Neuronal stem cell (in vitro differentiated cells): ENCODE measurements around the gene PKIB.

ENCODE experiments used
- DNase-seq: peaks from one replicate; pipeline ENCODE4 v3.0.0-alpha.2; 2013; ENCODE audit warnings: low spot score
- H2AFZ ChIP-seq: one replicate; pipeline ENCODE4 v1.6.1; 2013; ENCODE audit warnings: mild to moderate bottlenecking, low read length, inconsistent platforms
- H2AK5ac ChIP-seq: 2 replicates; pipeline ENCODE4 v1.6.1; 2013; ENCODE audit warnings: low read depth, mild to moderate bottlenecking, inconsistent platforms, low read length, moderate library complexity, mixed read lengths
- H2BK120ac ChIP-seq: 2 replicates; pipeline ENCODE4 v1.6.1; 2013; ENCODE audit warnings: low read depth, mild to moderate bottlenecking, inconsistent platforms, low read length, moderate library complexity, mixed read lengths
- H2BK12ac ChIP-seq: one replicate; pipeline ENCODE4 v1.6.1; 2013; ENCODE audit warnings: low read length, inconsistent platforms
- H2BK15ac ChIP-seq: 2 replicates; pipeline ENCODE4 v1.6.1; 2013; ENCODE audit warnings: mild to moderate bottlenecking, low read length, inconsistent platforms, mixed read lengths
- H2BK5ac ChIP-seq: one replicate; pipeline ENCODE4 v1.6.1; 2013; ENCODE audit warnings: inconsistent platforms, mild to moderate bottlenecking, low read length, moderate library complexity
- H3K14ac ChIP-seq: one replicate; pipeline ENCODE4 v1.6.1; 2013; ENCODE audit warnings: low read length, inconsistent platforms
- H3K18ac ChIP-seq: 2 replicates; pipeline ENCODE4 v1.6.1; 2013; ENCODE audit warnings: low read length, inconsistent platforms
- H3K23ac ChIP-seq: 2 replicates; pipeline ENCODE4 v1.6.1; 2013; ENCODE audit warnings: low read depth, mild to moderate bottlenecking, mixed read lengths, low read length, inconsistent platforms; ENCODE audit not compliant: poor library complexity
- H3K27ac ChIP-seq: replicated peaks from 3 replicates; pipeline ENCODE4 v1.5.1; 2013; ENCODE audit warnings: low read length, inconsistent platforms
- H3K27me3 ChIP-seq, 3 experiments: 2 replicates each; pipeline ENCODE4 v1.6.1; 2013; ENCODE audit warnings: low read length in 3 of 3, mild to moderate bottlenecking in 2 of 3, inconsistent platforms in 1 of 3, low read depth in 1 of 3, mixed read lengths in 1 of 3, moderate library complexity in 1 of 3; ENCODE audit not compliant: control insufficient read depth in 3 of 3, insufficient read depth in 3 of 3
- H3K36me3 ChIP-seq, 2 donors: replicated peaks in 1 of 2; 2 replicates each; pipeline ENCODE4 v1.6.1; 2013; ENCODE audit warnings: low read length in 2 of 2; ENCODE audit not compliant: control insufficient read depth in 2 of 2, insufficient read depth in 2 of 2
- H3K4ac ChIP-seq: 2 replicates; pipeline ENCODE4 v1.6.1; 2013; ENCODE audit warnings: inconsistent platforms, mild to moderate bottlenecking, low read length, moderate library complexity
- H3K4me1 ChIP-seq, 2 donors: 1 replicate in 1 of 2; 2 replicates in 1 of 2; pipeline ENCODE4 v1.6.1; 2013; ENCODE audit warnings: low read length in 2 of 2, low read depth in 1 of 2; ENCODE audit not compliant: control insufficient read depth in 2 of 2, insufficient read depth in 1 of 2
- H3K4me2 ChIP-seq: one replicate; pipeline ENCODE4 v1.6.1; 2013; ENCODE audit warnings: mild to moderate bottlenecking, low read length, inconsistent platforms; ENCODE audit not compliant: insufficient read depth, poor library complexity, severe bottlenecking
- H3K4me3 ChIP-seq, 2 donors: 2 replicates each; pipeline ENCODE4 v1.5.1; 2013; ENCODE audit warnings: low read length in 2 of 2, mild to moderate bottlenecking in 2 of 2, inconsistent platforms in 1 of 2, moderate library complexity in 1 of 2
- H3K79me1 ChIP-seq: one replicate; pipeline ENCODE4 v1.6.1; 2013; ENCODE audit warnings: low read depth, mild to moderate bottlenecking, inconsistent platforms, low read length, moderate library complexity
- H3K9ac ChIP-seq: one replicate; pipeline ENCODE4 v1.6.1; 2013; ENCODE audit warnings: mild to moderate bottlenecking, low read depth, low read length, inconsistent platforms; ENCODE audit not compliant: poor library complexity
- H3K9me3 ChIP-seq, 2 donors: replicated peaks in 1 of 2; 2 replicates each; pipeline versions ENCODE3 to v1.6.1; 2013; ENCODE audit warnings: low read length in 2 of 2, mild to moderate bottlenecking in 2 of 2, inconsistent platforms in 1 of 2, low read depth in 1 of 2, mixed read lengths in 1 of 2, moderate library complexity in 1 of 2; ENCODE audit not compliant: control insufficient read depth in 2 of 2, insufficient read depth in 1 of 2
- H4K8ac ChIP-seq: one replicate; pipeline ENCODE4 v1.6.1; 2013; ENCODE audit warnings: low read depth, mild to moderate bottlenecking, inconsistent platforms, low read length, moderate library complexity
- H4K91ac ChIP-seq: one replicate; pipeline ENCODE4 v1.6.1; 2013; ENCODE audit warnings: low read length, low read depth, mild to moderate bottlenecking, inconsistent platforms; ENCODE audit not compliant: poor library complexity
- WGBS, 2 donors: extraction: QIAGEN DNeasy Blood & Tissue Kit; methylation state at CpG; one replicate each; pipeline ENCODE4 v1.1.7; 2013; ENCODE audit warnings: missing lambda C conversion rate in 2 of 2, mixed read lengths in 1 of 2; ENCODE audit not compliant: insufficient read length in 2 of 2, insufficient replicate concordance in 1 of 2; ENCODE audit errors: extremely low coverage in 2 of 2; 5-methylcytosine and 5-hydroxymethylcytosine counted together

The PKIB gene

GRCh38 chr6:122676688-122677087, 66.5 kb downstream of the PKIB start:
- H3K23ac ChIP-seq = no peak overlapping the region
- no peaks in the 10 kb centered on the region for H3K4me1 ChIP-seq
- no peak overlapping the region for H3K4me2 ChIP-seq
- no peak overlapping the region for H2BK12ac ChIP-seq
- H2BK120ac ChIP-seq = no peak overlapping the region
- no CpG with 5 or more reads among the region's 2 CpGs for WGBS, 2 donors
- H3K4ac ChIP-seq = no peak overlapping the region
- no peaks in the 10 kb centered on the region for H3K36me3 ChIP-seq
- DNase-seq = no peak
- H3K27ac ChIP-seq = no peak overlapping the region
- H2AFZ ChIP-seq = no peak overlapping the region
- no peak overlapping the region for H2BK5ac ChIP-seq
- H3K27me3 ChIP-seq = peaks cover 0 to 2% (median 0%) of the 10 kb centered on the region in 3 experiments
- H3K79me1 ChIP-seq = no peaks in the 10 kb centered on the region
- H2BK15ac ChIP-seq = no peak overlapping the region
- H4K91ac ChIP-seq = no peak overlapping the region
- H3K14ac ChIP-seq = no peak overlapping the region
- no peak overlapping the region for H3K18ac ChIP-seq
- no peak overlapping the region for H2AK5ac ChIP-seq
- H3K9me3 ChIP-seq = no peaks in the 10 kb centered on the region
- H4K8ac ChIP-seq = no peak overlapping the region
- no peak overlapping the region for H3K4me3 ChIP-seq
- no peak overlapping the region for H3K9ac ChIP-seq

- Histone ChIP-seq H2BK15ac (no peak overlapping the region), H2BK5ac (no peak overlapping the region), H3K36me3 (no peaks in the 10 kb centered on the region), H3K18ac (no peak overlapping the region), H3K14ac (no peak overlapping the region), H3K27me3 (peaks cover 0 to 2% (median 0%) of the 10 kb centered on the region in 3 experiments), H3K4me1 (no peaks in the 10 kb centered on the region), H3K9ac (no peak overlapping the region), H2AFZ (no peak overlapping the region), H3K9me3 (no peaks in the 10 kb centered on the region), H4K8ac (no peak overlapping the region), H2AK5ac (no peak overlapping the region), H3K4ac (no peak overlapping the region), H3K4me3 (no peak overlapping the region), H2BK120ac (no peak overlapping the region), H4K91ac (no peak overlapping the region), H3K79me1 (no peaks in the 10 kb centered on the region), H3K27ac (no peak overlapping the region), H2BK12ac (no peak overlapping the region), H3K4me2 (no peak overlapping the region), H3K23ac (no peak overlapping the region)
- WGBS, 2 donors = no CpG with 5 or more reads among the region's 1 CpG
- no peak for DNase-seq
Observed at GRCh38 chr6:122677406-122677805, 67.2 kb downstream of the PKIB start.

GRCh38 chr6:122678841-122679240, 68.6 kb downstream of the PKIB start:
- no peak overlapping the region for H3K14ac ChIP-seq
- H3K36me3 ChIP-seq = no peaks in the 10 kb centered on the region
- no peaks in the 10 kb centered on the region for H3K9me3 ChIP-seq
- peaks cover 0 to 2% (median 0%) of the 10 kb centered on the region in 3 experiments for H3K27me3 ChIP-seq
- no peak overlapping the region for H4K8ac ChIP-seq
- H3K27ac ChIP-seq = no peak overlapping the region
- DNase-seq = no peak
- no peak overlapping the region for H2AK5ac ChIP-seq
- H3K23ac ChIP-seq = no peak overlapping the region
- no peaks in the 10 kb centered on the region for H3K4me1 ChIP-seq
- no CpG with 5 or more reads among the region's 3 CpGs for WGBS, 2 donors
- H3K4ac ChIP-seq = no peak overlapping the region
- no peak overlapping the region for H3K9ac ChIP-seq
- no peak overlapping the region for H4K91ac ChIP-seq
- no peak overlapping the region for H2BK12ac ChIP-seq
- H2BK5ac ChIP-seq = no peak overlapping the region
- no peak overlapping the region for H2BK15ac ChIP-seq
- no peak overlapping the region for H2AFZ ChIP-seq
- no peak overlapping the region for H3K4me3 ChIP-seq
- no peak overlapping the region for H3K4me2 ChIP-seq
- H3K79me1 ChIP-seq = no peaks in the 10 kb centered on the region
- H3K18ac ChIP-seq = no peak overlapping the region
- no peak overlapping the region for H2BK120ac ChIP-seq

- Histone ChIP-seq H2BK15ac (no peak overlapping the region), H2AFZ (no peak overlapping the region), H3K4me3 (no peak overlapping the region), H3K14ac (no peak overlapping the region), H4K8ac (no peak overlapping the region), H3K79me1 (no peaks in the 10 kb centered on the region), H3K23ac (no peak overlapping the region), H3K36me3 (no peaks in the 10 kb centered on the region), H2BK5ac (no peak overlapping the region), H2BK12ac (no peak overlapping the region), H3K4ac (no peak overlapping the region), H3K9ac (no peak overlapping the region), H3K4me1 (no peaks in the 10 kb centered on the region), H3K27me3 (peaks cover 0 to 2% (median 0%) of the 10 kb centered on the region in 3 experiments), H3K18ac (no peak overlapping the region), H3K9me3 (no peaks in the 10 kb centered on the region), H3K27ac (no peak overlapping the region), H3K4me2 (no peak overlapping the region), H2BK120ac (no peak overlapping the region), H4K91ac (no peak overlapping the region), H2AK5ac (no peak overlapping the region)
- WGBS, 2 donors = no CpG with 5 or more reads among the region's 3 CpGs
- DNase-seq = no peak
Observed at GRCh38 chr6:122681705-122682104, 71.5 kb downstream of the PKIB start.
